ENCODE data around the gene CDIP1.

- TF ChIP-seq NCOA4 (IDR thresholded peaks at IDR 0.05; ENCODE audit: partially characterized antibody) (no peak), ATF2 (CRISPR knock-in tag; IDR thresholded peaks at IDR 0.05) (no peak), TCF7L2 (IDR thresholded peaks at IDR 0.05; ENCODE audit: low read depth, low read length) (no peak), IRF2 (CRISPR knock-in tag; IDR thresholded peaks at IDR 0.05) (no peak), JUNB (CRISPR knock-in tag; conservative IDR thresholded peaks at IDR 0.05) (no peak), PRDM10 (IDR thresholded peaks at IDR 0.05; ENCODE audit: partially characterized antibody) (no peak)
These were observed 43.7 kb downstream of the CDIP1 start for GRCh38 chr16:4494746-4495490.
